IMR-90 (cell line): ENCODE data around the gene MMP24. TPM values are rescaled to one million over a fixed set of nuclear protein-coding genes. Genes with fewer than 3 reads are reported as not detected.

Experiments used
- ATAC-seq: fragments of 200-7000 bp; cut with Tn5 transposase; 2 replicates; pipeline ENCODE4 v1.9.1; 2020; ENCODE audit warnings: low read depth, mild to moderate bottlenecking, moderate library complexity
- BruUV-seq: library from RNA; stranded (reverse); fragments of 400-500 nt; replicated peaks from 2 replicates; lab custom pipeline; 2021; lab: Mats Ljungman, UMichigan
- CTCF ChIA-PET: fragments of 300-600 bp; formaldehyde crosslinking; extraction: SDS; loops from one replicate; lab custom pipeline; 2021; ENCODE audit warnings: antibody characterized with exemption; lab: Yijun Ruan, JAX
- POLR2A ChIA-PET: fragments of 300-600 bp; sonication (Branson Sonifier 250); formaldehyde crosslinking; loops from one replicate; lab custom pipeline; 2022; ENCODE audit warnings: antibody characterized with exemption; ENCODE audit not compliant: unreplicated experiment; lab: Charles Lee
- DNase-seq: peaks from one replicate; pipeline ENCODE4 v3.0.0; 2013
- H2AFZ ChIP-seq: replicated peaks from 2 replicates; pipeline ENCODE3; 2013; ENCODE audit warnings: low read length, mild to moderate bottlenecking; ENCODE audit not compliant: poor library complexity
- H2AK5ac ChIP-seq: 2 replicates; pipeline ENCODE4 v1.6.1; 2013; ENCODE audit warnings: low read depth, low read length, inconsistent platforms
- H2AK9ac ChIP-seq: replicated peaks from 2 replicates; pipeline ENCODE3; 2013; ENCODE audit warnings: mild to moderate bottlenecking, low read depth, low read length, moderate library complexity; ENCODE audit not compliant: poor library complexity
- H2BK120ac ChIP-seq: 2 replicates; pipeline ENCODE4 v1.6.1; 2013; ENCODE audit warnings: low read depth, low read length, inconsistent platforms
- H2BK15ac ChIP-seq: 3 replicates; pipeline ENCODE4 v1.6.1; 2013; ENCODE audit warnings: low read depth, low read length, inconsistent platforms
- H2BK20ac ChIP-seq: 2 replicates; pipeline ENCODE4 v1.6.1; 2013; ENCODE audit warnings: low read depth, mild to moderate bottlenecking, inconsistent platforms, low read length, moderate library complexity
- H2BK5ac ChIP-seq: 2 replicates; pipeline ENCODE4 v1.6.1; 2013; ENCODE audit warnings: mild to moderate bottlenecking, low read depth, low read length, inconsistent platforms; ENCODE audit not compliant: poor library complexity, severe bottlenecking
- H3K14ac ChIP-seq: replicated peaks from 2 replicates; pipeline ENCODE4 v1.6.1; 2013; ENCODE audit warnings: low read depth, low read length, inconsistent platforms
- H3K18ac ChIP-seq: 2 replicates; pipeline ENCODE4 v1.6.1; 2013; ENCODE audit warnings: low read depth, low read length, control low read depth
- H3K23ac ChIP-seq: 2 replicates; pipeline ENCODE4 v1.6.1; 2013; ENCODE audit warnings: low read depth, low read length, inconsistent platforms
- H3K27ac ChIP-seq: 2 replicates; pipeline ENCODE4 v1.5.1; 2013; ENCODE audit warnings: mild to moderate bottlenecking, control low read depth, low read length; ENCODE audit not compliant: insufficient read depth
- H3K27me3 ChIP-seq: 2 replicates; pipeline ENCODE4 v1.6.1; 2013; ENCODE audit warnings: low read length; ENCODE audit not compliant: control insufficient read depth, insufficient read depth
- H3K36me3 ChIP-seq: 2 replicates; pipeline ENCODE4 v1.6.1; 2013; ENCODE audit warnings: low read length, mixed read lengths; ENCODE audit not compliant: control insufficient read depth, insufficient read depth
- H3K4ac ChIP-seq: 2 replicates; pipeline ENCODE4 v1.6.1; 2013; ENCODE audit warnings: low read depth, low read length, inconsistent platforms
- H3K4me1 ChIP-seq: 2 replicates; pipeline ENCODE4 v1.6.1; 2013; ENCODE audit warnings: low read length, mixed read lengths; ENCODE audit not compliant: control insufficient read depth, insufficient read depth
- H3K4me2 ChIP-seq: 2 replicates; pipeline ENCODE4 v1.6.1; 2013; ENCODE audit warnings: low read depth, mild to moderate bottlenecking, control low read depth, low read length, moderate library complexity
- H3K4me3 ChIP-seq: 2 replicates; pipeline ENCODE4 v1.5.1; 2013; ENCODE audit warnings: low read depth, mild to moderate bottlenecking, control low read depth, low read length, moderate library complexity; ENCODE audit not compliant: insufficient read depth
- H3K56ac ChIP-seq: 2 replicates; pipeline ENCODE4 v1.6.1; 2013; ENCODE audit warnings: low read length, inconsistent platforms; ENCODE audit not compliant: insufficient read depth; ENCODE audit errors: extremely low read depth
- H3K79me1 ChIP-seq, 2 experiments: 2 replicates each; pipeline ENCODE4 v1.6.1; 2013; ENCODE audit warnings: low read length in 2 of 2, inconsistent platforms in 1 of 2, low read depth in 1 of 2
- H3K9ac ChIP-seq: 2 replicates; pipeline ENCODE4 v1.6.1; 2013; ENCODE audit warnings: low read depth, low read length, control low read depth
- H3K9me1 ChIP-seq: 2 replicates; pipeline ENCODE4 v1.6.1; 2013; ENCODE audit warnings: low read length, inconsistent platforms; ENCODE audit not compliant: insufficient read depth
- H3K9me3 ChIP-seq: 2 replicates; pipeline ENCODE4 v1.6.1; 2013; ENCODE audit warnings: low read length; ENCODE audit not compliant: control insufficient read depth, insufficient read depth
- H4K20me1 ChIP-seq: 2 replicates; pipeline ENCODE4 v1.6.1; 2013; ENCODE audit warnings: low read length, inconsistent platforms; ENCODE audit not compliant: insufficient read depth
- H4K5ac ChIP-seq: 2 replicates; pipeline ENCODE4 v1.6.1; 2013; ENCODE audit warnings: mild to moderate bottlenecking, low read depth, low read length, control low read depth
- H4K8ac ChIP-seq, 2 experiments: 2 replicates each; pipeline ENCODE4 v1.6.1; 2013; ENCODE audit warnings: low read depth in 2 of 2, low read length in 2 of 2, control low read depth in 1 of 2, inconsistent platforms in 1 of 2
- H4K91ac ChIP-seq: 2 replicates; pipeline ENCODE4 v1.6.1; 2013; ENCODE audit warnings: low read depth, low read length, inconsistent platforms; ENCODE audit not compliant: insufficient read depth
- BHLHE40 ChIP-seq: fragments of 150-350 bp; IDR thresholded peaks from 2 replicates; pipeline ENCODE4 v1.6.1; 2016; ENCODE audit warnings: mild to moderate bottlenecking, low read depth, low read length
- CEBPB ChIP-seq: IDR thresholded peaks from 2 replicates; pipeline ENCODE4 v1.6.1; 2012; ENCODE audit warnings: low read depth, low read length, improper control_type of control experiment
- FOS ChIP-seq: fragments of 150-350 bp; IDR thresholded peaks from 2 replicates; pipeline ENCODE4 v1.6.1; 2016; ENCODE audit warnings: low read depth, low read length
- MAZ ChIP-seq: IDR thresholded peaks from 2 replicates; pipeline ENCODE4 v1.6.1; 2012; ENCODE audit warnings: low read depth, mild to moderate bottlenecking, low read length, improper control_type of control experiment, moderate library complexity, borderline replicate concordance
- RAD21 ChIP-seq: IDR thresholded peaks from 2 replicates; pipeline ENCODE4 v1.6.1; 2012; ENCODE audit warnings: low read length, improper control_type of control experiment
- RFX5 ChIP-seq: IDR thresholded peaks from 2 replicates; pipeline ENCODE4 v1.8.0; 2012; ENCODE audit warnings: low read depth, mild to moderate bottlenecking, low read length, moderate library complexity
- WGBS, 2 experiments: methylation state at CpG; one replicate each; pipeline versions ENCODE4 v1.1.5 to v1.1.7; 2013; ENCODE audit warnings: missing lambda C conversion rate in 2 of 2; ENCODE audit not compliant: insufficient read length in 1 of 2; ENCODE audit errors: extremely low coverage in 2 of 2; 5-methylcytosine and 5-hydroxymethylcytosine counted together
- dilution Hi-C: fragments of 300-500 bp; cut with HindIII; formaldehyde crosslinking; loops from one replicate; pipeline ENCODE4 v1.14.3; 2018; ENCODE audit warnings: low sequenced_read_pairs; ENCODE audit not compliant: unreplicated experiment
- in situ Hi-C: fragments of 300-500 bp; cut with MboI; formaldehyde crosslinking; loops from 3 replicates; pipeline ENCODE4 v1.14.3; 2019; ENCODE audit warnings: low sequenced_read_pairs, inconsistent platforms, mixed read lengths
- intact Hi-C: fragments of 100-400 bp; cut with micrococcal nuclease; formaldehyde crosslinking; loops from 2 replicates; pipeline ENCODE4 v1.10.0; 2022
- polyA plus RNA-seq, 3 experiments: library from polyadenylated mRNA; depleted of rRNA; stranded (reverse); fragments of >200 nt; gene quantifications; 2 replicates each; pipeline ENCODE4 v1.2.3, GENCODE V29; 2012; ENCODE audit warnings: low replicate concordance in 1 of 3
- total RNA-seq: library from RNA; depleted of rRNA; stranded (reverse); fragments of >200 nt; gene quantifications from 2 replicates; pipeline ENCODE4 v1.2.3, GENCODE V29; 2012
- TF ChIP-seq, protein P1 (sequence below): fragments of 150-350 bp; IDR thresholded peaks from 2 replicates; pipeline ENCODE4 v1.6.1; 2016; ENCODE audit warnings: low read depth, mild to moderate bottlenecking, low read length, moderate library complexity, borderline replicate concordance
- TF ChIP-seq, protein P2 (sequence below): conservative IDR thresholded peaks from 2 replicates; pipeline ENCODE4 v1.5.1; 2012; ENCODE audit warnings: mild to moderate bottlenecking, low read depth, low read length, improper control_type of control experiment

MMP24 gene
- total and polyA plus RNA-seq, 2 of the 4 experiments (the other 2 are of a cell fraction), result 0.36 to 0.79 TPM

- Histone ChIP-seq H3K27ac (no peak overlapping the region), H2AFZ (no peak overlapping the region), H3K4me2 (no peak overlapping the region), H2AK5ac (peak overlapping the region; percentile 37; the same call in 1 of the 2 replicates), H3K18ac (no peak overlapping the region), H4K8ac (no peak overlapping the region), H4K20me1 (no peaks in the 10 kb centered on the region), H3K9me3 (no peaks in the 10 kb centered on the region), H3K4me3 (no peak overlapping the region), H3K4ac (no peak overlapping the region), H2BK120ac (no peak overlapping the region), H2BK15ac (no peak overlapping the region), H2AK9ac (no peak overlapping the region), H3K4me1 (peaks cover 36% of the 10 kb centered on the region), H2BK20ac (no peak overlapping the region), H3K79me1 (peaks cover 0 to 23% of the 10 kb centered on the region in 2 experiments; a peak in 2 of 4 replicates), H3K14ac (no peak overlapping the region), H3K36me3 (no peaks in the 10 kb centered on the region), H2BK5ac (no peak overlapping the region), H3K9me1 (peaks cover 28% of the 10 kb centered on the region), H3K56ac (no peak overlapping the region), H3K27me3 (no peaks in the 10 kb centered on the region), H3K23ac (no peak overlapping the region), H4K91ac (no peak overlapping the region), H4K5ac (no peak overlapping the region), H3K9ac (no peak overlapping the region)
- ChIA-PET CTCF (no interaction called here), POLR2A (no interaction called here)
- DNase-seq (no peak), ATAC-seq (no peak)
- TF ChIP-seq RAD21 (no peak), FOS (no peak), RFX5 (no peak), MAZ (no peak), CEBPB (no peak), BHLHE40 (no peak)
- TF ChIP-seq, protein P1, sequence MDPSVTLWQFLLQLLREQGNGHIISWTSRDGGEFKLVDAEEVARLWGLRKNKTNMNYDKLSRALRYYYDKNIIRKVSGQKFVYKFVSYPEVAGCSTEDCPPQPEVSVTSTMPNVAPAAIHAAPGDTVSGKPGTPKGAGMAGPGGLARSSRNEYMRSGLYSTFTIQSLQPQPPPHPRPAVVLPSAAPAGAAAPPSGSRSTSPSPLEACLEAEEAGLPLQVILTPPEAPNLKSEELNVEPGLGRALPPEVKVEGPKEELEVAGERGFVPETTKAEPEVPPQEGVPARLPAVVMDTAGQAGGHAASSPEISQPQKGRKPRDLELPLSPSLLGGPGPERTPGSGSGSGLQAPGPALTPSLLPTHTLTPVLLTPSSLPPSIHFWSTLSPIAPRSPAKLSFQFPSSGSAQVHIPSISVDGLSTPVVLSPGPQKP, result no peak
- TF ChIP-seq, protein P2, sequence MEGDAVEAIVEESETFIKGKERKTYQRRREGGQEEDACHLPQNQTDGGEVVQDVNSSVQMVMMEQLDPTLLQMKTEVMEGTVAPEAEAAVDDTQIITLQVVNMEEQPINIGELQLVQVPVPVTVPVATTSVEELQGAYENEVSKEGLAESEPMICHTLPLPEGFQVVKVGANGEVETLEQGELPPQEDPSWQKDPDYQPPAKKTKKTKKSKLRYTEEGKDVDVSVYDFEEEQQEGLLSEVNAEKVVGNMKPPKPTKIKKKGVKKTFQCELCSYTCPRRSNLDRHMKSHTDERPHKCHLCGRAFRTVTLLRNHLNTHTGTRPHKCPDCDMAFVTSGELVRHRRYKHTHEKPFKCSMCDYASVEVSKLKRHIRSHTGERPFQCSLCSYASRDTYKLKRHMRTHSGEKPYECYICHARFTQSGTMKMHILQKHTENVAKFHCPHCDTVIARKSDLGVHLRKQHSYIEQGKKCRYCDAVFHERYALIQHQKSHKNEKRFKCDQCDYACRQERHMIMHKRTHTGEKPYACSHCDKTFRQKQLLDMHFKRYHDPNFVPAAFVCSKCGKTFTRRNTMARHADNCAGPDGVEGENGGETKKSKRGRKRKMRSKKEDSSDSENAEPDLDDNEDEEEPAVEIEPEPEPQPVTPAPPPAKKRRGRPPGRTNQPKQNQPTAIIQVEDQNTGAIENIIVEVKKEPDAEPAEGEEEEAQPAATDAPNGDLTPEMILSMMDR, result no peak
- in situ Hi-C loops (no loop called here), intact Hi-C loops (loop anchor here (5.0 kb wide), 1 partner anchor 72 kb away; no protein-coding TSS in a partner anchor), dilution Hi-C loops (no loop called here)
- WGBS, 2 experiments, result no CpG with 5 or more reads among the region's 4 CpGs
- BruUV-seq, result no TSS peak
Measured at GRCh38 chr20:35300469-35301262, 74.2 kb downstream of the MMP24 start.
